Adrenal gland (tissue), 12 donors: ENCODE results near the gene OLA1. TPM values are rescaled to one million over a fixed set of nuclear protein-coding genes. Genes with fewer than 3 reads are reported as not detected.
"Not testable (repeated sequence)": the region's sequence is repeated elsewhere in the genome, so short reads cannot be mapped to it uniquely, and the experiment has no call there.

Experiments
- DNase-seq, 7 donors: peaks; one replicate each; pipeline ENCODE4 v3.0.0-alpha.2; 2019 to 2020
- H3K27ac ChIP-seq, 5 donors: fragments of 200-600 bp; sonication (generic) in 4 of 5; 1 replicate in 3 of 5; 2 replicates in 2 of 5; pipeline versions ENCODE4 v1.5.1 to v1.8.0; 2016 to 2020; ENCODE audit warnings: mild to moderate bottlenecking in 1 of 5
- H3K27me3 ChIP-seq: fragments of 200-600 bp; 2 replicates; pipeline ENCODE4 v1.8.0; 2021
- H3K36me3 ChIP-seq, 2 donors: fragments of 200-600 bp; replicated peaks in 1 of 2; 1 replicate in 1 of 2; 2 replicates in 1 of 2; pipeline versions ENCODE4 v1.5.1 to v1.8.0; 2018 to 2022
- H3K4me1 ChIP-seq, 2 donors: fragments of 200-600 bp; replicated peaks in 1 of 2; 1 replicate in 1 of 2; 2 replicates in 1 of 2; pipeline versions ENCODE4 v1.5.1 to v1.8.0; 2018 to 2021
- H3K4me3 ChIP-seq, 4 donors: fragments of 200-600 bp; sonication (generic) in 3 of 4; one replicate each; pipeline ENCODE4 v1.5.1; 2016 to 2018
- H3K9me3 ChIP-seq, 3 donors: fragments of 200-600 bp; sonication (generic) in 1 of 3; replicated peaks in 1 of 3; 1 replicate in 2 of 3; 2 replicates in 1 of 3; pipeline versions ENCODE4 v1.5.1 to v1.8.0; 2016 to 2021
- CTCF ChIP-seq, 6 experiments: fragments of 450-650 bp in 4 of 6; fragments of 200-600 bp in 2 of 6; sonication (generic) in 1 of 6; IDR thresholded peaks; 1 replicate in 5 of 6; 2 replicates in 1 of 6; pipeline versions ENCODE4 v1.5.1 to v1.8.0; 2016 to 2021; ENCODE audit warnings: antibody characterized with exemption in 6 of 6, mild to moderate bottlenecking in 2 of 6, moderate library complexity in 1 of 6
- POLR2A ChIP-seq, 2 donors: fragments of 450-650 bp; IDR thresholded peaks; one replicate each; pipeline ENCODE4 v1.6.1; 2017; ENCODE audit warnings: antibody characterized with exemption in 2 of 2, mild to moderate bottlenecking in 2 of 2, moderate library complexity in 1 of 2
- WGBS, 4 donors: extraction: QIAGEN DNeasy Blood & Tissue Kit in 2 of 4; methylation state at CpG; one replicate each; pipeline versions ENCODE4 v1.1.5 to v1.1.7; 2013 to 2017; 5-methylcytosine and 5-hydroxymethylcytosine counted together
- intact Hi-C, 2 donors: fragments of 100-400 bp; cut with DNase I; formaldehyde crosslinking; loops; one replicate each; pipeline versions ENCODE4 v1.14.1 to v1.15.0; 2022 to 2023
- polyA plus RNA-seq, 3 donors: library from polyadenylated mRNA; stranded (reverse); fragments of 200-250 nt in 2 of 3; fragments of 350-450 nt in 1 of 3; fragmentation: Illumina TruSeq in 1 of 3; extraction: RNeasy Lipid Tissue Mini Kit (QIAGEN cat#74804) in 1 of 3; gene quantifications; one replicate each; pipeline ENCODE4 v1.2.3, GENCODE V29; 2013 to 2014
- total RNA-seq, 9 donors: library from RNA; depleted of rRNA in 4 of 9; stranded (reverse); fragments of >200 nt in 4 of 9; fragments of 120-200 nt in 1 of 9; fragmentation: NEBNext Ultra II Directional in 1 of 9; extraction: Animal tissue kit (Norgen Biotek cat#: 25700) in 1 of 9; gene quantifications; one replicate each; pipeline versions ENCODE4 v1.1.0 to v1.2.4, GENCODE V29; 2013 to 2023
- donor health status: healthy with polysubstance abuse.
- donor health status: Bipolar disorder and iron deficiency.
- donor health status: DM: yes; HTN: yes; CAD: no.
- donor health status: DM: no; HTN: no; CAD: no.
- donor health status: DM: no; HTN: no; CAD: no.
- donor health status: DM: yes; HTN: yes; CAD: no.

The OLA1 gene
- total and polyA plus RNA-seq, 12 donors: 30.1 to 182 (median 68.9) TPM

- H3K4me1 ChIP-seq: no peaks in the 10 kb centered on the region
- intact Hi-C loops: no loop called here
- 67 to 77% (median 71%) methylated on average over 2 of the region's 2 CpGs for WGBS, 4 donors
Observed at GRCh38 chr2:174282441-174282840, 34.1 kb upstream of the OLA1 start.

GRCh38 chr2:174281736-174282135 is 33.4 kb upstream of the OLA1 start:
- intact Hi-C loops: no loop called here
- Histone ChIP-seq H3K27ac (no peak overlapping the region), H3K27me3 (peaks cover 1% of the 10 kb centered on the region), H3K36me3 (no peaks in the 10 kb centered on the region), H3K4me3 (no peak overlapping the region), H3K9me3 (no peaks in the 10 kb centered on the region), H3K4me1 (no peaks in the 10 kb centered on the region)
- no peak for DNase-seq
- TF ChIP-seq POLR2A (IDR thresholded peaks at IDR 0.05) (no peak), CTCF (IDR thresholded peaks at IDR 0.05) (no peak)
- WGBS, 4 donors: 45 to 63% (median 60%) methylated on average over 1 of the region's 1 CpG

More at GRCh38 chr2:174282441-174282840, 34.1 kb upstream of the OLA1 start:
- peaks cover 6% of the 10 kb centered on the region for H3K27me3 ChIP-seq
- H3K4me3 ChIP-seq: no peak overlapping the region
- DNase-seq: peak in 1 of 7 donors; percentile 13
- no peaks in the 10 kb centered on the region for H3K36me3 ChIP-seq
- TF ChIP-seq CTCF (IDR thresholded peaks at IDR 0.05): no peak
- TF ChIP-seq POLR2A (IDR thresholded peaks at IDR 0.05): no peak
- H3K9me3 ChIP-seq: no peaks in the 10 kb centered on the region
- H3K27ac ChIP-seq: no peak overlapping the region

GRCh38 chr2:174280596-174280995 is 32.3 kb upstream of the OLA1 start:
- no peak overlapping the region for H3K27ac ChIP-seq
- WGBS, 4 donors: 63 to 92% (median 72%) methylated on average over 3 of the region's 3 CpGs
- H3K36me3 ChIP-seq: no peaks in the 10 kb centered on the region
- H3K4me1 ChIP-seq: no peaks in the 10 kb centered on the region
- intact Hi-C loops: no loop called here
- H3K4me3 ChIP-seq: no peak overlapping the region
- DNase-seq: no peak
- H3K9me3 ChIP-seq: no peaks in the 10 kb centered on the region
- TF ChIP-seq POLR2A (IDR thresholded peaks at IDR 0.05): no peak
- no peaks in the 10 kb centered on the region for H3K27me3 ChIP-seq

- H3K4me1 ChIP-seq, H3K27ac ChIP-seq, H3K9me3 ChIP-seq, H3K4me3 ChIP-seq, H3K27me3 ChIP-seq, DNase-seq, H3K36me3 ChIP-seq, intact Hi-C loops: not testable (repeated sequence)
- WGBS, 4 donors: 81 to 100% (median 96%) methylated on average over 1 to 4 of the region's 6 CpGs
Observed at GRCh38 chr2:174270263-174270662, 21.9 kb upstream of the OLA1 start.

- Histone ChIP-seq H3K4me3 (no peak overlapping the region), H3K4me1 (no peaks in the 10 kb centered on the region), H3K27ac (no peak overlapping the region), H3K9me3 (no peaks in the 10 kb centered on the region), H3K27me3 (peaks cover 8% of the 10 kb centered on the region), H3K36me3 (no peaks in the 10 kb centered on the region)
- WGBS, 4 donors: 73 to 83% (median 79%) methylated on average over 5 of the region's 5 CpGs
- no peak for DNase-seq
- intact Hi-C loops: no loop called here
- TF ChIP-seq CTCF (IDR thresholded peaks at IDR 0.05) (no peak), POLR2A (IDR thresholded peaks at IDR 0.05) (no peak)
Observed at GRCh38 chr2:174266288-174266687, 18.0 kb upstream of the OLA1 start.
